LNCAP (cell line): ENCODE measurements around the gene CYP2W1.

Experiments used
- CTCF ChIP-seq: fragments of 450-650 bp; IDR thresholded peaks from 2 replicates; pipeline ENCODE4 v1.5.1; 2017; ENCODE audit warnings: mild to moderate bottlenecking

Gene CYP2W1

GRCh38 chr7:969403-969802, 13.6 kb upstream of the CYP2W1 start:
- no peak for TF ChIP-seq CTCF

- no peak for TF ChIP-seq CTCF
Observed at GRCh38 chr7:970744-971143, 12.2 kb upstream of the CYP2W1 start.

GRCh38 chr7:972110-972509, 10.9 kb upstream of the CYP2W1 start:
- no peak for TF ChIP-seq CTCF

GRCh38 chr7:972676-973309, 10.2 kb upstream of the CYP2W1 start:
- no peak for TF ChIP-seq CTCF

GRCh38 chr7:973312-973711, 9.7 kb upstream of the CYP2W1 start:
- no peak for TF ChIP-seq CTCF

- TF ChIP-seq CTCF = no peak
Observed at GRCh38 chr7:974172-974571, 8.8 kb upstream of the CYP2W1 start.

- TF ChIP-seq CTCF = no peak
Observed at GRCh38 chr7:974820-975681, 7.9 kb upstream of the CYP2W1 start, which contains the start of gene COX19. Gene COX19, minus strand, starts transcription at chr7:975549. Its CDS starts 40 bp downstream, at chr7:975509.
